Activated T-cell treated with anti-CD3 and anti-CD28 coated beads, Interleukin-2, amount 50 U/mL, for 24 hours (primary cell): ENCODE results near the gene SLFN5.
"Not testable (repeated sequence)": the region's sequence is repeated elsewhere in the genome, so short reads cannot be mapped to it uniquely, and the experiment has no call there.

Experiments used
- DNase-seq: peaks from one replicate; pipeline ENCODE4 v3.0.0-alpha.2; 2020
- H3K27ac Mint-ChIP-seq: 2 replicates; pipeline ENCODE4 v1.8.0; 2020; ENCODE audit warnings: mild to moderate bottlenecking, mixed read lengths
- H3K27me3 Mint-ChIP-seq: 2 replicates; pipeline ENCODE4 v1.8.0; 2020; ENCODE audit warnings: mixed read lengths
- H3K36me3 Mint-ChIP-seq: 2 replicates; pipeline ENCODE4 v1.8.0; 2020; ENCODE audit warnings: low read depth, mixed read lengths
- H3K4me1 Mint-ChIP-seq: 2 replicates; pipeline ENCODE4 v1.8.0; 2020; ENCODE audit warnings: low read depth, mixed read lengths
- H3K4me3 Mint-ChIP-seq: 2 replicates; pipeline ENCODE4 v1.8.0; 2020; ENCODE audit warnings: mild to moderate bottlenecking, moderate library complexity, mixed read lengths
- H3K9me3 Mint-ChIP-seq: 2 replicates; pipeline ENCODE4 v1.8.0; 2020; ENCODE audit warnings: mixed read lengths

Gene SLFN5

GRCh38 chr17:35234315-35234714, 8.6 kb upstream of the SLFN5 start:
- H3K27ac Mint-ChIP-seq, H3K9me3 Mint-ChIP-seq, H3K4me3 Mint-ChIP-seq, H3K27me3 Mint-ChIP-seq, H3K36me3 Mint-ChIP-seq, DNase-seq: not testable (repeated sequence)
- peaks cover 85% of the 10 kb centered on the region for H3K4me1 Mint-ChIP-seq

GRCh38 chr17:35235289-35235688, 7.6 kb upstream of the SLFN5 start:
- no peaks in the 10 kb centered on the region for H3K36me3 Mint-ChIP-seq
- peaks cover 4% of the 10 kb centered on the region for H3K9me3 Mint-ChIP-seq
- H3K4me1 Mint-ChIP-seq = peaks cover 84% of the 10 kb centered on the region
- H3K27me3 Mint-ChIP-seq = no peaks in the 10 kb centered on the region
- no peak for DNase-seq
- H3K27ac Mint-ChIP-seq = peak overlapping the region; percentile 67
- H3K4me3 Mint-ChIP-seq = no peak overlapping the region

- no peak for DNase-seq
- Mint-ChIP-seq H3K27ac (peak overlapping the region; percentile 67), H3K4me3 (no peak overlapping the region), H3K36me3 (no peaks in the 10 kb centered on the region), H3K4me1 (peaks cover 81% of the 10 kb centered on the region), H3K9me3 (no peaks in the 10 kb centered on the region), H3K27me3 (no peaks in the 10 kb centered on the region)
These were observed 7.0 kb upstream of the SLFN5 start for GRCh38 chr17:35235917-35236316.

- Mint-ChIP-seq H3K9me3 (no peaks in the 10 kb centered on the region), H3K27ac (no peak overlapping the region), H3K4me3 (no peak overlapping the region), H3K27me3 (no peaks in the 10 kb centered on the region), H3K4me1 (peaks cover 83% of the 10 kb centered on the region), H3K36me3 (peaks cover 3% of the 10 kb centered on the region)
- no peak for DNase-seq
These were observed 6.1 kb upstream of the SLFN5 start for GRCh38 chr17:35236821-35237220.

GRCh38 chr17:35238821-35239220, 4.1 kb upstream of the SLFN5 start:
- Mint-ChIP-seq H3K27me3 (no peaks in the 10 kb centered on the region), H3K36me3 (peaks cover 7% of the 10 kb centered on the region), H3K4me1 (peaks cover 75% of the 10 kb centered on the region), H3K9me3 (no peaks in the 10 kb centered on the region), H3K27ac (peak overlapping the region; percentile 91), H3K4me3 (peak overlapping the region; percentile 94)
- no peak for DNase-seq

- peak overlapping the region; percentile 91 for H3K27ac Mint-ChIP-seq
These were observed 3.0 kb upstream of the SLFN5 start for GRCh38 chr17:35239823-35240222.

GRCh38 chr17:35240861-35241260, 2.0 kb upstream of the SLFN5 start:
- Mint-ChIP-seq H3K4me1 (peaks cover 76% of the 10 kb centered on the region), H3K27ac (peak overlapping the region; percentile 97), H3K27me3 (no peaks in the 10 kb centered on the region), H3K9me3 (no peaks in the 10 kb centered on the region), H3K4me3 (peak overlapping the region; percentile 94), H3K36me3 (peaks cover 7% of the 10 kb centered on the region)
- DNase-seq = no peak

More at GRCh38 chr17:35239823-35240222, 3.0 kb upstream of the SLFN5 start:
- peaks cover 77% of the 10 kb centered on the region for H3K4me1 Mint-ChIP-seq
- no peaks in the 10 kb centered on the region for H3K9me3 Mint-ChIP-seq
- DNase-seq = no peak
- H3K36me3 Mint-ChIP-seq = peaks cover 7% of the 10 kb centered on the region
- H3K4me3 Mint-ChIP-seq = peak overlapping the region; percentile 94
- no peaks in the 10 kb centered on the region for H3K27me3 Mint-ChIP-seq

GRCh38 chr17:35241520-35241919, 1.4 kb upstream of the SLFN5 start:
- DNase-seq = peak; percentile 59
- Mint-ChIP-seq H3K27me3 (no peaks in the 10 kb centered on the region), H3K36me3 (peaks cover 7% of the 10 kb centered on the region)

GRCh38 chr17:35242158-35242804, 591 bp upstream of the SLFN5 start:
- Mint-ChIP-seq H3K27ac (peak overlapping the region; percentile 97), H3K9me3 (no peaks in the 10 kb centered on the region), H3K36me3 (peaks cover 12% of the 10 kb centered on the region), H3K4me3 (peak overlapping the region; percentile 94), H3K4me1 (peaks cover 75% of the 10 kb centered on the region), H3K27me3 (no peaks in the 10 kb centered on the region)
- peak; percentile 85 for DNase-seq

More at GRCh38 chr17:35241520-35241919, 1.4 kb upstream of the SLFN5 start:
- H3K27ac Mint-ChIP-seq = peak overlapping the region; percentile 97
- no peaks in the 10 kb centered on the region for H3K9me3 Mint-ChIP-seq
- peaks cover 76% of the 10 kb centered on the region for H3K4me1 Mint-ChIP-seq
- H3K4me3 Mint-ChIP-seq = peak overlapping the region; percentile 94

GRCh38 chr17:35243561-35244340, 879 bp downstream of the SLFN5 start:
- H3K4me3 Mint-ChIP-seq = peak overlapping the region; percentile 94
- peak overlapping the region; percentile 97 for H3K27ac Mint-ChIP-seq
- DNase-seq = peak; percentile 72
- peaks cover 2% of the 10 kb centered on the region for H3K9me3 Mint-ChIP-seq
- H3K36me3 Mint-ChIP-seq = peaks cover 26% of the 10 kb centered on the region
- no peaks in the 10 kb centered on the region for H3K27me3 Mint-ChIP-seq
- H3K4me1 Mint-ChIP-seq = peaks cover 75% of the 10 kb centered on the region

GRCh38 chr17:35244341-35245195, 1.7 kb downstream of the SLFN5 start:
- Mint-ChIP-seq H3K4me1 (peaks cover 76% of the 10 kb centered on the region), H3K36me3 (peaks cover 33% of the 10 kb centered on the region)

GRCh38 chr17:35245196-35245486, 2.3 kb downstream of the SLFN5 start:
- peaks cover 39% of the 10 kb centered on the region for H3K36me3 Mint-ChIP-seq
- H3K9me3 Mint-ChIP-seq = peaks cover 2% of the 10 kb centered on the region
- H3K27me3 Mint-ChIP-seq = no peaks in the 10 kb centered on the region
- peak overlapping the region; percentile 97 for H3K27ac Mint-ChIP-seq
- no peak for DNase-seq
- H3K4me1 Mint-ChIP-seq = peaks cover 77% of the 10 kb centered on the region
- peak overlapping the region; percentile 94 for H3K4me3 Mint-ChIP-seq

More at GRCh38 chr17:35244341-35245195, 1.7 kb downstream of the SLFN5 start:
- H3K27ac Mint-ChIP-seq = peak overlapping the region; percentile 97
- no peaks in the 10 kb centered on the region for H3K27me3 Mint-ChIP-seq
- peaks cover 2% of the 10 kb centered on the region for H3K9me3 Mint-ChIP-seq
- H3K4me3 Mint-ChIP-seq = peak overlapping the region; percentile 94
- peak; percentile 88 for DNase-seq

GRCh38 chr17:35252651-35253050, 9.8 kb downstream of the SLFN5 start:
- Mint-ChIP-seq H3K27ac (peak overlapping the region; percentile 85), H3K27me3 (no peaks in the 10 kb centered on the region), H3K4me1 (peaks cover 87% of the 10 kb centered on the region), H3K9me3 (peaks cover 2% of the 10 kb centered on the region), H3K4me3 (no peak overlapping the region), H3K36me3 (peaks cover 46% of the 10 kb centered on the region)
- no peak for DNase-seq

- no peak for DNase-seq
- H3K9me3 Mint-ChIP-seq = no peaks in the 10 kb centered on the region
- peaks cover 87% of the 10 kb centered on the region for H3K4me1 Mint-ChIP-seq
- H3K4me3 Mint-ChIP-seq = no peak overlapping the region
- H3K27ac Mint-ChIP-seq = peak overlapping the region; percentile 47
- H3K36me3 Mint-ChIP-seq = peaks cover 48% of the 10 kb centered on the region
- H3K27me3 Mint-ChIP-seq = no peaks in the 10 kb centered on the region
These were observed 11.4 kb downstream of the SLFN5 start for GRCh38 chr17:35254107-35254773.
